CD4-positive, alpha-beta T cell treated with Interleukin-12 subunit alpha and Interleukin-12 subunit beta, for 1 hour (primary cell): ENCODE measurements around the gene CTNS.

Experiments used
- DNase-seq: peaks from one replicate; pipeline ENCODE4 v3.0.0-alpha.2; 2020

Gene CTNS

GRCh38 chr17:3626831-3627768 is 9.5 kb upstream of the CTNS start:
- no peak for DNase-seq

GRCh38 chr17:3627769-3628167 is 8.8 kb upstream of the CTNS start:
- DNase-seq, result no peak

GRCh38 chr17:3630781-3631180 is 5.8 kb upstream of the CTNS start:
- no peak for DNase-seq

- no peak for DNase-seq
Measured at GRCh38 chr17:3632287-3632686, 4.3 kb upstream of the CTNS start.

GRCh38 chr17:3635474-3636153 is 946 bp upstream of the CTNS start:
- no peak for DNase-seq

- no peak for DNase-seq
Measured at GRCh38 chr17:3636908-3637373, 381 bp downstream of the CTNS start.

GRCh38 chr17:3639981-3640596 is 3.5 kb downstream of the CTNS start:
- no peak for DNase-seq

- no peak for DNase-seq
Measured at GRCh38 chr17:3641014-3641413, 4.5 kb downstream of the CTNS start.

GRCh38 chr17:3641717-3642486 is 5.3 kb downstream of the CTNS start:
- DNase-seq, result no peak

- DNase-seq, result no peak
Measured at GRCh38 chr17:3643889-3644349, 7.4 kb downstream of the CTNS start.

GRCh38 chr17:3645310-3645709 is 8.8 kb downstream of the CTNS start:
- no peak for DNase-seq

GRCh38 chr17:3647251-3647650 is 10.7 kb downstream of the CTNS start:
- DNase-seq, result no peak

GRCh38 chr17:3647769-3648555 is 11.4 kb downstream of the CTNS start:
- peak; percentile 28 for DNase-seq

GRCh38 chr17:3655766-3656165 is 19.2 kb downstream of the CTNS start:
- no peak for DNase-seq

GRCh38 chr17:3656353-3656752 is 19.8 kb downstream of the CTNS start:
- no peak for DNase-seq

GRCh38 chr17:3656755-3657587 is 20.4 kb downstream of the CTNS start:
- no peak for DNase-seq

- DNase-seq, result no peak
Measured at GRCh38 chr17:3657588-3657869, 21.0 kb downstream of the CTNS start.

GRCh38 chr17:3657874-3658783 is 21.6 kb downstream of the CTNS start:
- DNase-seq, result no peak

GRCh38 chr17:3658784-3659449 is 22.4 kb downstream of the CTNS start:
- DNase-seq, result no peak
